ENCODE results near the gene MAP2K5.
"Not testable (repeated sequence)": the region's sequence is repeated elsewhere in the genome, so short reads cannot be mapped to it uniquely, and the experiment has no call there.

DNA sequence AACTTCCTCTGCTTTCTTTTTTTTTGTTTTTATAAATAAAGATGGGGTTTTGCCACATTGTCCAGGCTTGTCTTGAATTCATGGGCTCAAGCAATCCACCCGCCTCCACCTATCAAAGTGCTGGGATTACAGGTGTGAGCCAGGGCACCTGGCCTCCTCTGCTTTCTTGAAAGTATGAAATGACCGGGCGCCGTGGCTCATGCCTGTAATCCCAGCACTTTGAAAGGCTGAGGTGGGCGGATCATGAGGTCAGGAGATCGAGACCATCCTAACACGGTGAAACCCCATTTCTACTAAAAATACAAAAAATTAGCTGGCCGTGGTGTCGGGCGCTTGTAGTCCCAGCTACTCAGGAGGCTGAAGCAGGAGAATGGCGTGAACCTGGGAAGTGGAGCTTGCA is 93.4 kb downstream of the MAP2K5 start:
- TF ChIP-seq ZNF580 (tag by site-specific recombination; IDR thresholded peaks at IDR 0.05); SP7 (tag by site-specific recombination; IDR thresholded peaks at IDR 0.05); ZNF354C (tag by site-specific recombination; IDR thresholded peaks at IDR 0.05; ENCODE audit: borderline replicate concordance, low read depth); ZBTB1 (tag by site-specific recombination; IDR thresholded peaks at IDR 0.05); ZNF548 (tag by site-specific recombination; IDR thresholded peaks at IDR 0.05); ZSCAN30 (tag by site-specific recombination; IDR thresholded peaks at IDR 0.05); ZNF202 (tag by site-specific recombination; IDR thresholded peaks at IDR 0.05; ENCODE audit: borderline replicate concordance); ZBTB11 (tag by site-specific recombination; conservative IDR thresholded peaks at IDR 0.05; ENCODE audit: low read depth); REPIN1 (tag by site-specific recombination; IDR thresholded peaks at IDR 0.05; ENCODE audit: low read depth): not testable (repeated sequence)
- TF ChIP-seq, protein P1, sequence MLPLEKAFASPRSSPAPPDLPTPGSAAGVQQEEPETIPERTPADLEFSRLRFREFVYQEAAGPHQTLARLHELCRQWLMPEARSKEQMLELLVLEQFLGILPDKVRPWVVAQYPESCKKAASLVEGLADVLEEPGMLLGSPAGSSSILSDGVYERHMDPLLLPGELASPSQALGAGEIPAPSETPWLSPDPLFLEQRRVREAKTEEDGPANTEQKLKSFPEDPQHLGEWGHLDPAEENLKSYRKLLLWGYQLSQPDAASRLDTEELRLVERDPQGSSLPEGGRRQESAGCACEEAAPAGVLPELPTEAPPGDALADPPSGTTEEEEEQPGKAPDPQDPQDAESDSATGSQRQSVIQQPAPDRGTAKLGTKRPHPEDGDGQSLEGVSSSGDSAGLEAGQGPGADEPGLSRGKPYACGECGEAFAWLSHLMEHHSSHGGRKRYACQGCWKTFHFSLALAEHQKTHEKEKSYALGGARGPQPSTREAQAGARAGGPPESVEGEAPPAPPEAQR (tag by site-specific recombination; IDR thresholded peaks at IDR 0.05) = not testable (repeated sequence)
- TF ChIP-seq, protein P2, sequence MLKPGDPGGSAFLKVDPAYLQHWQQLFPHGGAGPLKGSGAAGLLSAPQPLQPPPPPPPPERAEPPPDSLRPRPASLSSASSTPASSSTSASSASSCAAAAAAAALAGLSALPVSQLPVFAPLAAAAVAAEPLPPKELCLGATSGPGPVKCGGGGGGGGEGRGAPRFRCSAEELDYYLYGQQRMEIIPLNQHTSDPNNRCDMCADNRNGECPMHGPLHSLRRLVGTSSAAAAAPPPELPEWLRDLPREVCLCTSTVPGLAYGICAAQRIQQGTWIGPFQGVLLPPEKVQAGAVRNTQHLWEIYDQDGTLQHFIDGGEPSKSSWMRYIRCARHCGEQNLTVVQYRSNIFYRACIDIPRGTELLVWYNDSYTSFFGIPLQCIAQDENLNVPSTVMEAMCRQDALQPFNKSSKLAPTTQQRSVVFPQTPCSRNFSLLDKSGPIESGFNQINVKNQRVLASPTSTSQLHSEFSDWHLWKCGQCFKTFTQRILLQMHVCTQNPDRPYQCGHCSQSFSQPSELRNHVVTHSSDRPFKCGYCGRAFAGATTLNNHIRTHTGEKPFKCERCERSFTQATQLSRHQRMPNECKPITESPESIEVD (tag by site-specific recombination; IDR thresholded peaks at IDR 0.05) = not testable (repeated sequence)
- TF ChIP-seq, protein P3, sequence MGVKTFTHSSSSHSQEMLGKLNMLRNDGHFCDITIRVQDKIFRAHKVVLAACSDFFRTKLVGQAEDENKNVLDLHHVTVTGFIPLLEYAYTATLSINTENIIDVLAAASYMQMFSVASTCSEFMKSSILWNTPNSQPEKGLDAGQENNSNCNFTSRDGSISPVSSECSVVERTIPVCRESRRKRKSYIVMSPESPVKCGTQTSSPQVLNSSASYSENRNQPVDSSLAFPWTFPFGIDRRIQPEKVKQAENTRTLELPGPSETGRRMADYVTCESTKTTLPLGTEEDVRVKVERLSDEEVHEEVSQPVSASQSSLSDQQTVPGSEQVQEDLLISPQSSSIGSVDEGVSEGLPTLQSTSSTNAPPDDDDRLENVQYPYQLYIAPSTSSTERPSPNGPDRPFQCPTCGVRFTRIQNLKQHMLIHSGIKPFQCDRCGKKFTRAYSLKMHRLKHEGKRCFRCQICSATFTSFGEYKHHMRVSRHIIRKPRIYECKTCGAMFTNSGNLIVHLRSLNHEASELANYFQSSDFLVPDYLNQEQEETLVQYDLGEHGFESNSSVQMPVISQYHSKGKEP (tag by site-specific recombination; IDR thresholded peaks at IDR 0.05) = not testable (repeated sequence)
- TF ChIP-seq, protein P4, sequence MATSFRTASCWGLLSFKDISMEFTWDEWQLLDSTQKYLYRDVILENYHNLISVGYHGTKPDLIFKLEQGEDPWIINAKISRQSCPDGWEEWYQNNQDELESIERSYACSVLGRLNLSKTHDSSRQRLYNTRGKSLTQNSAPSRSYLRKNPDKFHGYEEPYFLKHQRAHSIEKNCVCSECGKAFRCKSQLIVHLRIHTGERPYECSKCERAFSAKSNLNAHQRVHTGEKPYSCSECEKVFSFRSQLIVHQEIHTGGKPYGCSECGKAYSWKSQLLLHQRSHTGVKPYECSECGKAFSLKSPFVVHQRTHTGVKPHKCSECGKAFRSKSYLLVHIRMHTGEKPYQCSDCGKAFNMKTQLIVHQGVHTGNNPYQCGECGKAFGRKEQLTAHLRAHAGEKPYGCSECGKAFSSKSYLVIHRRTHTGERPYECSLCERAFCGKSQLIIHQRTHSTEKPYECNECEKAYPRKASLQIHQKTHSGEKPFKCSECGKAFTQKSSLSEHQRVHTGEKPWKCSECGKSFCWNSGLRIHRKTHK (tag by site-specific recombination; IDR thresholded peaks at IDR 0.05) = not testable (repeated sequence)
- TF ChIP-seq, protein P5, sequence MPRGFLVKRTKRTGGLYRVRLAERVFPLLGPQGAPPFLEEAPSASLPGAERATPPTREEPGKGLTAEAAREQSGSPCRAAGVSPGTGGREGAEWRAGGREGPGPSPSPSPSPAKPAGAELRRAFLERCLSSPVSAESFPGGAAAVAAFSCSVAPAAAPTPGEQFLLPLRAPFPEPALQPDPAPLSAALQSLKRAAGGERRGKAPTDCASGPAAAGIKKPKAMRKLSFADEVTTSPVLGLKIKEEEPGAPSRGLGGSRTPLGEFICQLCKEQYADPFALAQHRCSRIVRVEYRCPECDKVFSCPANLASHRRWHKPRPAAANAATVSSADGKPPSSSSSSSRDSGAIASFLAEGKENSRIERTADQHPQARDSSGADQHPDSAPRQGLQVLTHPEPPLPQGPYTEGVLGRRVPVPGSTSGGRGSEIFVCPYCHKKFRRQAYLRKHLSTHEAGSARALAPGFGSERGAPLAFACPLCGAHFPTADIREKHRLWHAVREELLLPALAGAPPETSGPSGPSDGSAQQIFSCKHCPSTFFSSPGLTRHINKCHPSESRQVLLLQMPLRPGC (tag by site-specific recombination; IDR thresholded peaks at IDR 0.05) = not testable (repeated sequence)
